Measurements from ENCODE around the gene TET3.

GRCh38 chr2:73990531-73990930, 5.8 kb downstream of the TET3 start:
- no peak for TF ChIP-seq CTCF (IDR thresholded peaks at IDR 0.05; ENCODE audit: low read depth, low read length, poor library complexity, severe bottlenecking)
- TF ChIP-seq EZH2phosphoT487 (IDR thresholded peaks at IDR 0.05; ENCODE audit: borderline replicate concordance, low read length), result no peak
